Non-pigmented ciliary epithelial cell (primary cell): ENCODE measurements around the gene ETV3.

Experiments
- DNase-seq: peaks from one replicate; pipeline ENCODE4 v3.0.0-alpha.2; 2010; ENCODE audit warnings: low read depth

Gene ETV3

DNA sequence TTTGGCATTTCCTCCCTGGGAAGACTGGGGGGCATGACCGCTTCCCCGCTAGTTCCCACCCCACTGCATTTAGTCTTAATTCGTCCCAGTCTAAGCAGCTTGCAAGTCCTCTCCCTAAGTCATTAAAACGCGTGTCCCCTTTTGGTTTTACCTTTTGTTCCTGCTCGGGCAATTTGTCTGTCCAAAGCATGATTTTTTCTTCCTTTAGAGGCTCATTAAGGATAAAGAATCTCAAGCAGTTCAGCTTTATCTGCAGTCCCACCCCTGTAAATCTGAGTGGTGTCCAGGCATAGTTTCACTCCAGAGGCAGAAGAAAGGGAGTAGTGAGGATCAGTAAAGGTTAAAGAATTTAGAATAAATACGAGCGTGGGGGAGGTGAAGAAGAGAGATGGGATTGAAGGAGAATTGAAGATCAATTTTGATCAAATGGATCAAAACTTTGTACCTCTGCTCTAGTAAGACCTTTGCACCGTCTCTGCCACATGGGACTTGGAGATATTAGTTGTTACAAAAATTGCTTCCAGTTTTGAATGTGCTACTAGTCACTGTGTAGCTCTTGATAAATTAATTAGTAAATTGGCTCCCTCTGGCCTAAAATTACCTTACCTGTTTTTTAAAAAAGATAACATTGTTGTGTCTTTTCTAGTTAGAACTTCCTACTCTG, 989 bp upstream of the ETV3 start:
- peak; percentile 53 for DNase-seq

DNA sequence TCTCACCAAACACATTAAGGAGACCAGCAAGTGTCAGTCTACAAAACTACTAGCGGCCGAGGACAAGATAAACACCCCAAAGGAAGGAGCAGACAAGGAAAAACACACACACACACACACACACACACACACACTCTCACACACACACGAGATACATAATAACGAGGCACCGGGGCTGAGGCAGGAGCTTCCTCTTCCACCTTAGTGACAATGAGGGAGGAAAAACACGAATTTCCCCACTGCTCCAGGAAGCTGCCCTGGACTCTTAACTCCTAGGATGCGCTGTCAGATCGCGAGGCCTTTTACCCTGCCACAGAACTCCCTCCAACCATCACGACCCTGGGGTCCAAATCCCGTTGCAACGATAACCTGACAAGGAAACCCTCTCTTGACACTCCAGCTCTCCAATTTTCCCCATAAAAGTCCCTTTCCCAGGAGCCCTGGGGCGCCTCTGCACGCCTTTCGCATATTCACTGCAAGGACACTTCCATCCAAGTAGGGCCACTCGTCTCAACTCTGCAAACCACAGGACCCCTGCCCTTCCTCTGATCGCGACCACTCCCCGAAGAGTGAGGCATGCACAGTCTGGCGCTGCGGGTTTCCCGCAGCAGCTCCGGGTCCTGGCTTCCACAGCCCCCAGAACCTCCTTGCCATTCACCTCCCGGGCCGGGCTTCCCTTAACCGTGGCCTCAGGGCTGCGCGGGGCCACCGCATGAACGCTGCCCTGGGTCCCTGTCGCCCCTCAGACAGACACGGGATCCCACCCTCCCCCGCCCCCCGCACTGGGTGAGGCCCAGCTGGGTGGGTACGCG, 581 bp downstream of the ETV3 start:
- no peak for DNase-seq

DNA sequence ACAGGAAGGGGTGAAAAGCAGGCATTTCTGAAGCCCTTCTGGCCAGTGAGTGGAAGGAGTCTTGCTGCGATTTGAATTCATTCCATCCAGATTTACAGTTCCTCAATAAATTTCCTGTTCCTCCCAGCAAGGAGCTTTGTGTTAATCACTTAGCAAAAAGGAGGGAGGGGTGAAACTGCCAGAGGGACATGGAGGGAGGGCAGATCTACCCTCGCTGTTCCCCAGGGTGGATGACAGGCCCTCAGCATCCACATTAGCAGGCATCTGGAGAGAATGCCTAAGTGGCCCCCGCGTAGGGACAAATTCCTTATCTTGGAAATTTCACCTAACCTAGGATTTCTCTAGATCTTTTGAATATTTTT, 1.2 kb downstream of the ETV3 start:
- DNase-seq: no peak

DNA sequence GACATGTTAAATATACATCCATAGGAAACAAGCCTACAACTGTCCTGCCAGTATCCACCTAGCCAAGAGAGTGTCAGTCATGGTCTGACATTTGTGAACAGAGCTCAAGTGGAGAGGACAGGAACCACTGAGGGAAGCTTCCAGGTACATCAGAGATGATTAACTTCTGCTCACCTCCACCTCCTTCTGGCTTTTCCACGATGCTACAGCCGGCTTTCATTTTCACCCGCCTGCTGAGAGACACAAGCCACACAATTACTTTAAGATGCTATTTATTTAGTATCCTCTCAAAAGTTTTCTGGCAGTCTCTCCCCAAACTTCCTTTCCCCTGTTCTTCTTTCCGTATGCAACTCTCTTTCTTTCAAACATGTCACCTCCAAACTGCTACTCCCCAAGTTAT, 2.1 kb downstream of the ETV3 start:
- no peak for DNase-seq

DNA sequence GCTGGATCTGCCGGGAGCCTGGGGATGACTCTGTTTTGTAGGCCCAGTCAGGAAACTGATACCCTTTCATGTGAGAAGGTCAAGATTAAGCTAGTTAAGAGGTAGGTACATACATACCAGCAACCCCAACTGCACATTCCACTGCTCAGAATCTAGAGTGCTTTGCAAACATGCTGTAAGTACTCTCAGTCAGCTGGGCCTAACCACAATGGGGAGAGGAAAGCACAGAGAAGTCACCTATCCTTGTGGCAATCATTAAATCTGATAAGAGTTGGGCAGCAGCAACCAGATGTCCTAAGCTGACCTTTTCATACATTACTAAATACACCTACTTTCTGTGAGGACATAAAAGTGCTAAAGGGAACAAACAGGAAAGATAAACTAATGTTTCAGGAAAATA, 2.5 kb downstream of the ETV3 start:
- no peak for DNase-seq

DNA sequence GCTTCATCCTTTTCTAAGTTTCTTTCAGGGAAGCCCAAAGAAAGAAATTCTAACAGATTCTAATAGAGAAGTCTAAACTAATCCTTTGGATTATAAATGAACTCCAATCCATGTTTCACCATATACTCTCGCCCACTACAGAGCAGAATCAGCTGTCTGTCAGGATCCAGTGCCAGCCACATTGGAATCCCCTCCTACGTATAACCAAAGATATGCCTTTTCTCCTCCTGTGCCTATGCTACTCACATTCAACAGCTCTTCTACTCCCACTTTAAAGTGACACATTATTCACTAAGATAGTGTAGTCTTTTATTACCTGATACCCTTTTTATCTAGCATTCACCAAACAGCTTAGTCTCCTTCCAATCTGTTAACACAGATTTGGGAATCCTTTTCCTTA, 3.1 kb downstream of the ETV3 start:
- no peak for DNase-seq

DNA sequence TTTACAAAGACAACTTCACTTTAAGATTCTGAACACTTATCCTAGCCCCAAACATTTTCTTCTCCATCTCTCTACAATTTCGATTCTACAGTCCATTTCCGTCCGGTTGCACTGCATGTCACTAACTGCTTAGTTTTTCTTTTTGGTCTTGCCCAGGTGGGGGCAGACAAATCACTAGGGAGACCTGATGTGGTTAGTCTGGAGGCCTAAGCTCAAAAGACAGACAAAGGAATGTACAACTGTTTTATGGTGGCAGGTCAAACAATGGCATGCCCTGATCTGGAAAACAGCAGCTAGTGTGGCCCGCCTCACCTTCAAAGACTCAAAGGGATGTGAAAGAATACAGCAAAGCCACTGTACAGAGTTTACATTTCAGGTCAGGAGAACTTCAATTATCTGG, 3.8 kb downstream of the ETV3 start:
- DNase-seq: no peak

DNA sequence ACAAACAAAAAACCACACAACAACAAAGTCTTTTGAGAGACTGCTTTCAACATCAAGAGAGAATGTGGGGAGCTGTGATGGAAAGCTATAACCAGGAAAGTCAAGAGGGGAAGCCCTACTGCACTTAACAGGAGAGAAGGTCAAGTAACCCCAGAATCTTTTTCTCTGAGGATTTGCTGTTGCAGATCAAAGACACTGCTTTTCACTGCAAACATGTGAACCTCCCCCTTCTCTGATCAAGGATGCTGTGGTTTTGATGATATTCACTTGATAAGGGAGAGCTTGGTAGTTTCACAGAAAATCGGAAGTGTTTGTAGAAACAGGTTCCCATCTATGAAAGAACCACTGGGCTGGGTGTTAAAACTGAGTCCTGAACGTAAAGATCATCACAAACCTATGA, 4.8 kb downstream of the ETV3 start:
- DNase-seq: no peak

DNA sequence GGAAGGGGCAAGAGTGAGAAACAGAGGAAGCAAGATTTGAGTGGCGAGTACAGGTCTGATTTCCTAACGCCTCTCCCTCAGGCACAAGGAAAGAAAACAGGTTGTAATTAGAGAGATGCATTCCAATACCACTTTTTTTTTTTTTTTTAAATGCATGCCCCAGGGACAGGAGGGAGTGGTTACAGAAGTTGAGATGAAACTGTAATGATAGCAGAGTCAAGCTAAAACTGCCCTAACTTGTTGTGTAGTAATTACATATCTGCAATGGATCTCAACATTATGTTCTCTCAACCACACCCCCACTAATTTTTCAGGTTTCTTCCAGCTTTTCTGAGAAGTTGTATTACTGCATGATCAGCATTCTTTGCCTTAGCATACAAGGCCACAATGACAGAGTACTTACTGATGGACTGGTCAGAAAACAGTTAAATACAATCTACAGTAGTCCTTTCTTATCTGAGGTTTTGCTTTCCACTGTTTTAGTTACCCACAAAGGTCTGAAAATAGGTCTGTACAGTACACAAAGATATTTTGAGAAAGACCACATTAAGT, 5.5 kb downstream of the ETV3 start:
- no peak for DNase-seq

DNA sequence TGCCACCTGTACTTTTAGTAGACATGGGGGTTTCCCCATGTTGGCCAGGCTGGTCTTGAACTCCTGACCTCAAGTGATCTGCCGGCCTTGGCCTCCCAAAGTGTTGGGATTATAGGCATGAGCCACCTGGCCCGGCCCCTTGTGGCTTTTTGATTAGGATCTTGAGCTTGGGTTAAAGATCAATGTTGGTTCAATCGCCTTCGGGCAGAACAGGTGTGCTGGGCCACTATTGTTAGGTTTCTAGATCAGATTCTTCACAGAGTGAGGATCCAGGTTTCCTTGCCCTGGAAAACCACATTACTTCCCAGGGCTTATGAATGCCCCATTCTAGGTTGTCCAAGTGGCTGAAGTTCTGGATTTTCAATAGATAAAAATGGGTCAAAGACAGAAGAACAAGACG, 6.1 kb downstream of the ETV3 start:
- DNase-seq: no peak

DNA sequence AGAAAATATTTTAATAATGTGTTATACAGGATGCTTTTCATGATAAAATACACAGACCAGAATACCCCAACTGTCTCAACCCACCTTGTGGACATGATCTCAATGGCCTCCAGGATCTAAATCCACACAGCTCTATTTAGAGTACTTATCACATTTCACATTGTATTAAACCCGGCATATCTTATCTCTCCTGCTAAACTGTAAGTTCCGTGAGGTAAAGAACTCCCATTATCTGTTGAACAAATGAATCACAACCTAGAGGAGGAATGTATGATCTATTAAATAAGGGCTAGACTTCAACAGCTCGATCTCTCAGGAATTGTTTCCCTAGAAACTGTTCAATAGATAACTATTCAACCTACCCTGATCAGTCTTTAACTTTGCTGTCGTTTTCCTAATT, 6.9 kb downstream of the ETV3 start:
- no peak for DNase-seq

DNA sequence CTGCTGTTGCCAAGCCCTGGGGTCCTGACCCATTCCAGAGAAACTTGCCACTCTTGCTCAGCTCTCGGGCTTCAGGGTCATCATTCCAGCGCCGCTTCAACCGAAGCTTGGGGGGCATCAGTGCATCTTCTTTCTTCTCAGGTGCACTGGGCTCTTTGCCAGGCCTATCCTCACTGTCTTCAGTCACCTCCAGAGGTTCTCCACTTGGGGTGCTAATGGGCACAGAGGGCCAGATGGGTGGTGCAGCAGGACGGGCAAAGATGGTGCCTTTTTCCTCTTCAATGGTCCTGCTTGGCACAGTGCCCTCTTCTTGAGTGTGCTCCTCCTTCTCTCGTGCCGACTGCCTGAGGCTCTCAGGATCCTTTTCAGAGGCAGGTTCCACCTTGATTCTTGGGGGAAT, 13.3 kb downstream of the ETV3 start:
- DNase-seq: no peak

DNA sequence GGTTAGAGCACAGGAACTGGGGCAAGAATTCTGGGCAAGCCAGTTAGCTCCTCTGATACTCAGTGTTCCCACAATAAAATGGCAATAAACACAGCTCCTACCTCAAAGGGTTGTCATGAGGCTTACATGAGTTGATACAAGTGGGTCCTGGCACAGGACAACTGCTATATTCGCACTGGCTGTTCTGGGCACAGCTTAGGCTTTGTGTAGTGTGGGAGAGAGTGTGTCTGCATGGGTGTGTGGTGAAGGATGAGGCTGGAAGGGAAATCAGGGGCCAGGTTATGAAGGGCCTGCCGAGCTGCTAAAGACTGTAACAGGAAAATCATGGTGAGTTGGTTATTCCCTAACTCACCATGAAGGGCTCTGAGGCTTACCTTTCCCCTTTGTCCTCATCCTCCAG, 18.7 kb downstream of the ETV3 start:
- no peak for DNase-seq

DNA sequence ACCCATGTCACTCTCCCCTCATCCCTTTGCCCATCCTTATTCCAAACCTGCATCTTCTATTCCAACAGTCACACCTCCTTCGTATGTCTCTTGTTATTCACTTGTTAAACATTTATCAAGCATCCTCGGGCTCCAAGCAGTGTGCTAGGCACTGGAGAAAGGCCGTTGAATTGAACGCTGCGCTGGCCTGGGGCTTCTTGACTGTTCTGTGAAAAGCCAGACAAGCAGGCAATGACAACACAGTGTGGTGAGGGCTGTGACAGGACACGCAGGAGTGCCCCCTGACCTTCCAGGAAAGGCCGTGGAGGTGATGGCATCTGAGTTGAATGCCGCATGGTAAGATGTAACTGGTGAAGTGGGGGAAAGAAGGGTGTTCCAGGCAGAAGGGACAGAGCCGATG, 19.2 kb downstream of the ETV3 start:
- no peak for DNase-seq

DNA sequence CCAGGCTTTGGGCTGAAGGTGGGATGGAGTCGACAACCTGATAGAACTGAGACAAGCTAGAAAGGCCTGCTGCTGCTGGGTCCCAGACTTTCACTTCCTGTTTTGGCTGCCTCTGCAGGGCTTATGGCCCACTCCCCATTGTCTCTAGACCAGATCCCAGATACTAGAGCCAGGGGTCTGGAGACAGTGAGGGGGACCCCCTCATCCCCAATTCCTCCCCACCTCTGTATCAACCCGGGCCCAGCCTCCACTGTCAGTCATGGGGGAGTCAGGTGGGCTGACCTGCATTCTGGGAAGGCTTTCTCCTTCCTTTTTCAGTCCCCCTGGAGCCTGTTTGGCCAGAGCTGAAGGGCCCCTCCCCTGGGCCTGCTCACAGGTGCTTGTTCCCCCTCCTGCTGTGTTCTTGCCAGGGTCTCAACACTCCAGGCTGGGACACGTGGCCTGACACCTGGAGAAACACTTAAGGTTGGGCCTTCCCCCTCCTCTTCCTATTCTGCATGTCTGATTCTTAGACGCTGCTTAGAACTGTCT, 20.6 kb downstream of the ETV3 start:
- no peak for DNase-seq

DNA sequence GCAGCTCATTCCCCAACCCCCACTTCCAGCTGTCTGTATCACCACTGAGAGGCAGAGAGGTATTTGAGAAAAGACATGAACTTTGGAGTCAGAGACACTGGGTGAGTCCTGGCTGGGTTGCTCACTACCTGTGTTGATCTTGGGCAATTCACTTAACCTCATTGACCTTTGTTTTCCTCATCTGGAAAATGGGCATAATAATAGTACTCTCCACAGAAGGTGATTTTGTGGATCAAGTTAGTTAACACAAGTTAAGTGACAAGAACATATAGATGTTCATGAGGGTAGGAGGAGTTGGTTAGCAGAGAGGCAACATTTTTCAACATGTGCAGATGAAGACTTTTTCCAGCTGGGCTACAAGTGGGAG, 21.5 kb downstream of the ETV3 start:
- no peak for DNase-seq

DNA sequence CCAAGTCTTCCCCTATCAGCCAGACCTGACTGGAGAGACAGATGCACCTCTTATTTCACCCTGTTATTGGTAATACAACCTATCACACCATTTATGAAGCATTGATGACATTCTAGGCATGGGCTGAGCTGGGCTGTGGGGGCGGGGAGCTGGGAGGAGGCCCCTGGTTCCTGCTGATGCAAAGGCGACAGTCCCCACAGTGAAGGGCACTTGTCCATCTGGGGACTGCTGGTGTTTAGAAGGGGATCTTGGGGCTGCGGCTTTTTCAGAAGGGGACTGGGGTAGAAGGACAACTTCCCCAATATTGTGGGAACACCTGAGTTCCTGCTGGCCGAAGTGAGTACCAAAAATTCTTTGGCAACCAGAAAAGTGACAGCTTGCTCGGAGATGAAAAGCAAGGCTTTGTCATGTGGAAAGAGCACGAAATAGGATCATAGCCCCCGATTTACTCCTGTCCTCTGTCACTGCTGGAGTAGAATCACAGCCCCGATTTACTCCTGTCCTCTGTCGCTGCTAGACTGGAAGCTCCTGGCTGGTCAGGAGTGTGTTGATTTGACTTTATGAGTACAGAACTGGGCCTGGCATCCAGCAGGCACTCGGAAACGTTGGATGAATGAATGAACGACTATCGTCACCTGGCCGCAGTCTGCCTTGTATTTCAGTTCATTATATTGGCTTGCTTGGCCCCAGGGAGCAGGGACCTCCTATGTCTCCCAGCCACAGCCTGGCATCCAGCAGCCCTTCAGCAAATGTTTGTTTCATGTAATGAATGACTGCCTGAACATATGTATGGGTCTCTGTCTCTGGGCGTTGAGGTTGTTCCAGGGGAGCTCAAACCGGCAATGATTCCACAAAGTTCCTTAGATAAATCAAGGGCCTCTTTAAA, 22.1 kb downstream of the ETV3 start:
- DNase-seq: no peak

DNA sequence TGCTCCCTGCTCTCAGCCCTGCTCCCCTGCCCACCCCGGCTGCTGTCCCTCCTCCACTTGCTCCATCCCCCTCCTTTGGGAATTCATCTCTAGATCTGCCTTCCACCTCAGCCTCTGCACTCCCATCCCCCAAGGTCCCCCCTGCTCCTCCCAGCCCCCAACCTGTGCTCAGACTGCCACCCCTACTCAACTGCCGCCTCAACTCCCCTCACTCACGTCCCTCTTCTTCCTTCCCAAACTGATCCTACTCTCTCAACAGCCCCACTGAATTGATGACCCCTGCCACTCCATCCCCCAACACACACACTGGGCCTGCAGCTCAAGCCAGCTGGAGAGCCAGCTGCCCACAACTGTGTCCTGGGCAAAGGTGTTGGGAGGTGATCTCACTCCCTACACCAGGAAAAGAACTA, 22.8 kb downstream of the ETV3 start:
- DNase-seq: no peak

DNA sequence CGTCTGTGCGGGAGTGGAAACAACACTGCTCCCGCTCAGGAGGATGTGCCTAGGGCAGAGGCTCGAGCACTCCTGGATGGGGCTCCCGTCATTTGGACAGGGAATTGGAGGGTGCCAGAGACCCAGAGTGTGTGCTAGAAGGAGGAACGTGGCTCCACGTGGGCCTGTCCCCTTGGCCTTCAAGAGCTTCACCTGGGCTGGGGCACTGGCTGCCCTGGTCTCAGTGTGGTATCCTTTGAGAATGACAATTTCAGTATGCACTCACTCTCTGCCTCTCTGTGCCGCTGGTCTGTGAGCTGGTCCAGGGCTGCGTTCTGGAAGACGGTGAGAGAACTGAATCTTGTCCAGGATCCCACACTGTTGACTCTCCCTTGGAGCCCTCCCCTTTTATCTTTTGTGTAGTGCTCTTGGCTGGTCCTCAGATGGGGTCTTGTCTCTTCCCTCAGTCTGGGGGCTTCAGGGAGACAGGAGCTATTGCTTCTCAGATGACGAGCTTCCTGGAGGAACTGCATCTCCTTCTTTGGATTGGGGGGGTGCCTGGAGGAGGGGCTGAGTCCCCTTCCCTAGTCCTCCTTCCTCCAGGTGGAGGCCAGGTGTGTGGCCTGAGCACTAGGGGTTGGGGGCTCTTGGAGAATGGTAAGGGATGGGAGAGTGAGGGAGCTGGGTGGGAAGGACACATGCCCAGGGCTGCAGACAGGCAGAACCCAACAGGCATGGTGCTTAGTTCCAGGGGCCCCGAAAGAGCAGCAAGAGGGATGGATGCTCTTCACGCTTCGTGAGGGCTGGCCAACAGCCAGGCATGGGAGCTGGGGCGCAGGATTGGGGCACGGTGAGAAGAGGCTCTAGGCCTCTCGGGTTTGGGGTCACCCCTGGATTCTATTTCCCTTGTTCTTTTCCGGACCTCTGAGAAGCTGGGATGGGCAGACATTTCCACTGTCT, 23.7 kb downstream of the ETV3 start:
- no peak for DNase-seq

DNA sequence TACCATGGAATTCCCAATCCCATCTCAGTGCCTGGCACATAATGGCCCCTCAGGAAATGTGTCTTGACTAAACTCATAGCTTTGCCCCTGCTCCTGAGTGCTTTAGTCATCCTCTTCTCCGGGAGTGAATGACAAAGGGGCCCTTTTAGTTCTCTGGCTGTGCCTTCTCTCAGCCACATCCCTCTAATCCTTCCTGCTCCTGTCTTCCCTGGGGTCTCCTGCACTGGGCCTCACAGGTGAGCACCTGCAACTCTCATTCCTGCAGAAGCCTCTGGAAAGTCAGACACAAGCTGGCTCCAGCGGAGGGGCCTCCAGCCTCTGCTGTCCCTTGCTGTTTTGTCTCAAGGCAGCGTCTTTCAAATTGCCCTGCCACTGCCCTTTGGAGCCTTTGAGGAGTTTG, 24.6 kb downstream of the ETV3 start:
- no peak for DNase-seq

DNA sequence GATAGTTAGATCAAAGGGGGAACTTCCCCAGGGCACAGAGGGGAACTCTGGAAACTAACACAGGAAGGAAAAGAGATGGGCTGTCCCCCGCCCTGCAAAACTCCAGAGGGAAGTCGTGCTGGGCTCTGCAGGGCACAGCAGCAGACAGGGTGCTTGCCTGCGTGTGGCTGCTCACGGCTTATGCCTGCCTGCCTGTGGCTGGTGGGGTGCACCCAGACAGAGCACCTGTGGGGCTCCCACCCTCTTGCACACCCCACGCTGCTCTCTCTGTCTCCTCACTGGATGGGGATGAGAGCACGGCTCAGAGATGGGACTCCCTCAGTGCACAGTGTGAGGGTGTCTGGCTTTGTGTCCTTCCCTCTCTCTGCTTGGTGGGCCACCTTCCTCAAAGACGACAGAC, 25.1 kb downstream of the ETV3 start:
- no peak for DNase-seq
